NCI-H460 (cell line): Measurements from ENCODE around the gene MMP24OS. TPM values are rescaled to one million over a fixed set of nuclear protein-coding genes. Genes with fewer than 3 reads are reported as not detected.
"Not testable (repeated sequence)": the region's sequence is repeated elsewhere in the genome, so short reads cannot be mapped to it uniquely, and the experiment has no call there.

Source experiments
- DNase-seq: peaks from one replicate; pipeline ENCODE4 v3.0.0-alpha.2; 2016; ENCODE audit warnings: low read depth; ENCODE audit errors: extremely low read depth
- polyA plus RNA-seq: library from polyadenylated mRNA; depleted of rRNA; stranded (reverse); fragments of >200 nt; gene quantifications from 2 replicates; pipeline ENCODE4 v1.2.3, GENCODE V29; 2014; cell fraction: nucleus; rRNA removed
- total RNA-seq: library from RNA; depleted of rRNA; stranded (reverse); fragments of >200 nt; shearing (Covaris generic); gene quantifications from 2 replicates; pipeline ENCODE4 v1.2.3, GENCODE V29; 2014; rRNA removed

The MMP24OS gene
- 9.4 and 10.8 TPM in 2 replicates for total RNA-seq
- polyA plus RNA-seq, result 2.6 and 13.3 TPM in 2 replicates

GRCh38 chr20:35277531-35278395 is at the start of gene MMP24OS:
TSS of gene MMP24OS (minus strand) at chr20:35278122. CDS start at chr20:35277929, 193 bp downstream.
- peak; percentile 84 for DNase-seq

GRCh38 chr20:35327074-35327976 is 49.4 kb upstream of the MMP24OS start:
- DNase-seq, result no peak

- DNase-seq, result no peak
Observed at GRCh38 chr20:35326740-35327073, 48.8 kb upstream of the MMP24OS start.

GRCh38 chr20:35326021-35326739 is 48.3 kb upstream of the MMP24OS start:
- DNase-seq, result no peak

GRCh38 chr20:35325401-35325800 is 47.5 kb upstream of the MMP24OS start:
- DNase-seq, result no peak

- DNase-seq, result no peak
Observed at GRCh38 chr20:35320396-35321126, 42.6 kb upstream of the MMP24OS start.

GRCh38 chr20:35319871-35320197 is 41.9 kb upstream of the MMP24OS start:
- no peak for DNase-seq

- DNase-seq, result no peak
Observed at GRCh38 chr20:35319192-35319870, 41.4 kb upstream of the MMP24OS start.

- no peak for DNase-seq
Observed at GRCh38 chr20:35318502-35319157, 40.7 kb upstream of the MMP24OS start.

- no peak for DNase-seq
Observed at GRCh38 chr20:35317416-35318210, 39.7 kb upstream of the MMP24OS start.

- no peak for DNase-seq
Observed at GRCh38 chr20:35316086-35316485, 38.2 kb upstream of the MMP24OS start.

GRCh38 chr20:35315632-35316020 is 37.7 kb upstream of the MMP24OS start:
- not testable (repeated sequence) for DNase-seq

GRCh38 chr20:35314816-35315631 is 37.1 kb upstream of the MMP24OS start:
- no peak for DNase-seq

GRCh38 chr20:35312318-35312717 is 34.4 kb upstream of the MMP24OS start:
- DNase-seq, result peak; percentile 53

- DNase-seq, result no peak
Observed at GRCh38 chr20:35311822-35312221, 33.9 kb upstream of the MMP24OS start.

- DNase-seq, result no peak
Observed at GRCh38 chr20:35311409-35311808, 33.5 kb upstream of the MMP24OS start.
